Mucosa of descending colon (tissue), 3 donors: Measurements from ENCODE around the gene FOXP3. TPM values are rescaled to one million over a fixed set of nuclear protein-coding genes. Genes with fewer than 3 reads are reported as not detected.

ENCODE experiments used
- ATAC-seq: fragments of 200-7000 bp; cut with Tn5 transposase; one replicate; pipeline ENCODE4 v1.9.1; 2020; ENCODE audit warnings: mild to moderate bottlenecking, moderate library complexity
- DNase-seq, 3 donors: peaks; one replicate each; pipeline ENCODE4 v3.0.0-alpha.2; 2020
- H3K36me3 ChIP-seq: fragments of 200-600 bp; one replicate; pipeline ENCODE4 v1.8.0; 2021; ENCODE audit warnings: low read depth, mild to moderate bottlenecking
- H3K4me1 ChIP-seq: fragments of 200-600 bp; one replicate; pipeline ENCODE4 v1.8.0; 2021; ENCODE audit warnings: low read depth, mild to moderate bottlenecking
- H3K4me3 ChIP-seq: fragments of 200-600 bp; one replicate; pipeline ENCODE4 v1.8.0; 2021; ENCODE audit warnings: mild to moderate bottlenecking
- H3K9me3 ChIP-seq: fragments of 200-600 bp; one replicate; pipeline ENCODE4 v1.8.0; 2021; ENCODE audit warnings: mild to moderate bottlenecking
- CTCF ChIP-seq: fragments of 200-600 bp; IDR thresholded peaks from one replicate; pipeline ENCODE4 v1.8.0; 2022; ENCODE audit warnings: antibody characterized with exemption, mild to moderate bottlenecking
- intact Hi-C, 2 donors: fragments of 100-400 bp; cut with DNase I in 1 of 2; cut with micrococcal nuclease in 1 of 2; formaldehyde crosslinking; loops; one replicate each; pipeline versions ENCODE4 v1.11.0 to v1.11.1; 2022; cut with DNase I, micrococcal nuclease
- total RNA-seq, 3 donors: library from RNA; stranded (reverse); fragmentation: NEBNext Ultra II Directional in 2 of 3; extraction: Animal tissue kit (Norgen Biotek cat#: 25700) in 2 of 3; gene quantifications; one replicate each; pipeline versions ENCODE4 v1.2.1 to v1.2.4, GENCODE V29; 2021 to 2023
- donor health status: DM: no; HTN: no; CAD: no; lungs with moderate emphysema.
- donor health status: DM: no; HTN: no; CAD: no.
- donor health status: DM: no; HTN: yes; CAD: no.

The FOXP3 gene
- total RNA-seq, 3 donors from 2014 or later, result 0.72 TPM; not detected in 2

- TF ChIP-seq CTCF, result no peak
- intact Hi-C loops, result no loop called here
- ATAC-seq (no peak), DNase-seq (no peak)
- Histone ChIP-seq H3K9me3 (no peaks in the 10 kb centered on the region), H3K4me3 (no peak overlapping the region), H3K36me3 (no peaks in the 10 kb centered on the region), H3K4me1 (no peaks in the 10 kb centered on the region)
Observed at GRCh38 chrX:49243166-49243565, 21.3 kb downstream of the FOXP3 start.

DNA sequence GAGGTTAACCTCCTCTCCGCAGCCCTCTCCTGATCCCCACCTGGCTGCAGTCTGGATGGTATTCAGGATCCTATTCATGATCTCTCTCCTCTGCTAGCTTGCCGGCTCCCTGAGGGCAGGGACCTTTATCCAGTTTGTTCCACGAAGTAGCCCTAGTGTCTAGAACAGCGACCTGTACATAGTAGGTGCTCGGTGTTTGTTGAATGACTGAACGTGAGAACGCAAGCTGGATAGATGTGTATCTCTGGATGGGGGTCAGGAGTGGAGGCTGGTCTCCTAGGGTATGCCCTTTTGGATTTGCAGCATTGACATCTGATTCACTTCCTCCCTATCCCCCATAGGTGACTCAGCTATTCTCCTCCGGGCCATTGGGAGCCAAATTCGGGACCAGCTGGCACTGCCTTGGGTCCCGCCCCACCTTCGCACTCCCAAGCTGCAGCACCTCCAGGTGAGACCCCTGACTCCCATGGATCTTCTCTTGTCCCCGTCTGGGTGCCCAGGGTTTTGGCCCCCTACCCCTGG lies 21.9 kb downstream of the FOXP3 start:
- Histone ChIP-seq H3K36me3 (no peaks in the 10 kb centered on the region), H3K9me3 (no peaks in the 10 kb centered on the region), H3K4me3 (no peak overlapping the region), H3K4me1 (no peaks in the 10 kb centered on the region)
- no peak for TF ChIP-seq CTCF
- intact Hi-C loops, result no loop called here
- no peak for DNase-seq
- ATAC-seq, result no peak

GRCh38 chrX:49238735-49239134 lies 25.8 kb downstream of the FOXP3 start:
- Histone ChIP-seq H3K4me1 (no peaks in the 10 kb centered on the region), H3K4me3 (no peak overlapping the region), H3K9me3 (no peaks in the 10 kb centered on the region), H3K36me3 (no peaks in the 10 kb centered on the region)
- intact Hi-C loops, result no loop called here
- ATAC-seq (no peak), DNase-seq (no peak)
- no peak for TF ChIP-seq CTCF

DNA sequence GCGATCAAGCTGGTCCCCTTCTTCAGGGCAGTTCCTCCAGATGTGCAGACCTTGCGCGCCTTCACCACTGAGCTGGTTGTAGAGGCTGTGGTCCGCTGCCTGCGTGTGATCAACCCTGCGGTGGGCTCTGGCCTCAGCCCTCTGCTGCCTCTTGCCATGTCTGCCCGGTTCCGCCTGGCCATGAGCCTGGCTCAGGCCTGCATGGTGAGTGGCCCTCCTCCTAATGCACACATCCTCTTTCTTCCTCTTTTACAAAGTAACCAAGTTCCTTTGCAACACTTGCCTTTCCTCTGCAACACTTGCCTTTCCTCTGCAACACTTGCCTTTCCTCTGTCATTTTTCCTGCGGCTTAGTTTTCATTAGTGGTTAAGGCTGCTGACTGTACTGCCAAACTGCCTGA lies 27.4 kb downstream of the FOXP3 start:
- Histone ChIP-seq H3K36me3 (no peaks in the 10 kb centered on the region), H3K4me3 (no peak overlapping the region), H3K9me3 (no peaks in the 10 kb centered on the region), H3K4me1 (no peaks in the 10 kb centered on the region)
- DNase-seq (no peak), ATAC-seq (peak; percentile 15)
- no peak for TF ChIP-seq CTCF
- intact Hi-C loops, result no loop called here

- DNase-seq (no peak), ATAC-seq (no peak)
- no peaks in the 10 kb centered on the region for H3K4me1 ChIP-seq
- no peak for TF ChIP-seq CTCF
- H3K36me3 ChIP-seq, result no peaks in the 10 kb centered on the region
- H3K4me3 ChIP-seq, result no peak overlapping the region
- H3K9me3 ChIP-seq, result no peaks in the 10 kb centered on the region
- intact Hi-C loops, result no loop called here
Observed at GRCh38 chrX:49233887-49234555, 30.5 kb downstream of the FOXP3 start.
